GM18505 (cell line): ENCODE data around the gene SNX27.
"Not testable (repeated sequence)": the region's sequence is repeated elsewhere in the genome, so short reads cannot be mapped to it uniquely, and the experiment has no call there.

Source experiments
- ATAC-seq: cut with Tn5 transposase; IDR thresholded peaks from one replicate; pipeline ENCODE4 v1.9.1; 2021; ENCODE audit not compliant: unreplicated experiment
- POLR2A ChIP-seq: IDR thresholded peaks from 4 replicates; pipeline ENCODE4 v1.6.1; 2011; ENCODE audit warnings: borderline replicate concordance; ENCODE audit not compliant: insufficient read depth, insufficient read length; ENCODE audit errors: extremely low read depth

SNX27 gene

DNA sequence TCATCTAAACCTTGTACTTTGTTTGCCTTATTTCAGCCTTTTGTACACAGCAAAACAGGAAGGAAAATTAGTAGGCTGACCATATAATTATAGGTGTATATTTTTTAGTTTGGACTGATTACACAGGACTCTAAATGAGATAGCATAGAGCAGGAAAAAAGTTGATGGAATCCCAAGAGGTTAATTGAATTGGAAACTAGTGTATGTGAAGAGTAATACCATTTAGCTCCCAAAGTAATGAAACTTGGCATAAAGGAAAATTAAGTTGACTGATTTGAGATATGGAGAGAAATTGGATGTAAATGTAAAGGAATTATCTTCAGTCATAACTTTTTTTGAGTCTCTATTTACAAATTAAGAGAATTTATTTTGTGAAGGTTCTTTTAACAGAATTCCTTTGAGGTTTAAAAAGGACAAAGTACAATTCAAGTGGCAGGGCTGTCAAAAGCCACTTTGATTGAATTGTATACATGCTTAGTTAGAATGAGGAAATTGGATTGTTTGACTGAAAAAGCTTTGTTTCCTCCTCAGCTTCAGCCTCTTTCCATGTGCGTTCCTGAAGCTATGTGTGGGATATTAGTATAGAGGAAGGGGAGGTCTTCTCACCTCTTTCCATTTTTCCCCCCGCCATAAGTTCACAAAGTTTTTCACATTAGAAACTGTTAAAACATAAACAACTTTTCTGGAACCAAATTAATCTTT is 26.4 kb downstream of the SNX27 start:
- ATAC-seq, result no peak
- no peak for TF ChIP-seq POLR2A

DNA sequence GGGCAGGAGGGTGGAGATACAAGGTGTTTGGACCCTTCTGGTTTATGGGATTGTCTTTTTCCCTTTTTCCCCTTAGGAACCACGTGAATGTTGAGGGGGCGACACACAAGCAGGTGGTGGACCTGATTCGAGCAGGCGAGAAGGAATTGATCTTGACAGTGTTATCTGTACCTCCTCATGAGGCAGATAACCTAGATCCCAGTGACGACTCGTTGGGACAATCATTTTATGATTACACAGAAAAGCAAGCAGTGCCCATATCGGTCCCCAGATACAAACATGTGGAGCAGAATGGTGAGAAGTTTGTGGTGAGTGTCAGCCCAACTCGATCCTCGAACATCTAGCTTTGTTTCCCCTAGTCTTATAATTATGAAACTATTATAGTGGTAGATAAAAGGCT is 27.0 kb downstream of the SNX27 start:
- no peak for ATAC-seq
- TF ChIP-seq POLR2A, result no peak

DNA sequence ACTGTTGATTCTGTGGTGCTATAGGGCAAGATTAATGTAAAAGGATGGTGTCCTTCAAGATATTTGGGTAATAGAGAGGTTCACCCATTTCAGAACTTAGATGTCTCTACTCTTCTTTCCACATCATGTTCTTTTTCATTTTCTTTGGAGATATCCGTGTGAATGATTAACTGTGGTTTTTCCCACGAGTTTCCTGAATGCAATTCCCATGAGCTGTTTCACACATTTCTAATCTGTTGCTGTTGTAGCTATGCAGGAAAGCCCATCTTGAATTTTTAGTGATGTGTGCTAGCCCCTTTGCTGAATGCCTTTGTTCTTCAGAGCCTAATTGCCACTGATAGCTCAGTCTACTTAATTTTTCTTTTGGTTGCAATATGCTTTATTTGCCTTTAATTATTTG is 27.6 kb downstream of the SNX27 start:
- TF ChIP-seq POLR2A, result no peak
- no peak for ATAC-seq

DNA sequence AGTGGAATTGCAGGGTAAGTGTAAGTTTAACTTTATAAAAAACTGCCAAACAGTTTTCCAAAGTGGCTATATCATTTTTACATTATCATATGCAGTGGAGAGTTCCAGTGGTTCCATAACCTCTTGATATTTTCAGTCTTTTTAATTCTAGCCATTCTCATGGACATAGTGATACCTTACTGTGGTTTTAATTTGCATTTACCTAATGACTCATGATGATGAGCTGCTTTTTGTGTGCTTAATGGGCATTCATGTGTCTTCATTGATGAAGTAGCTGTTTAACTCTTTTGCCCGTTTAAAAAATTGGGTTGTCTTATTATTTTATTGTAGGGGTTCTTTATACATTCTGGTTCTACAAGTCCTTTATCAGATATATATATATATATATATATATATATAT is 29.4 kb downstream of the SNX27 start:
- no peak for TF ChIP-seq POLR2A
- no peak for ATAC-seq

DNA sequence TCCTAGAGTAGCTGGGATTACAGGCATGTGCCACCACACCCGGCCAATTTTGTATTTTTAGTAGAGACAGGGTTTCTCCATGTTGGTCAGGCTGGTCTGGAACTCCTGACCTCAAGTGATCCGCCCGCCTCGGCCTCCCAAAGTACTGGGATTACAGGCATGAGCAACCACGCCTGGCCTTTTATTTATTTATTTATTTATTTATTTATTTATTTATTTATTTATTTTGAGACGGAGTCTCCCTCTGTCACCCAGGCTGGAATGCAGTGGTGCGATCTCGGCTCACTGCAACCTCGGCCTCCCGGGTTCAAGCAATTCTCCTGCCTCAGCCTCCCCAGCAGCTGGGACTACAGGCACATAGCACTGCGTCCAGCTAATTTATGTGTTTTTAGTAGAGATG is 31.2 kb downstream of the SNX27 start:
- not testable (repeated sequence) for ATAC-seq

DNA sequence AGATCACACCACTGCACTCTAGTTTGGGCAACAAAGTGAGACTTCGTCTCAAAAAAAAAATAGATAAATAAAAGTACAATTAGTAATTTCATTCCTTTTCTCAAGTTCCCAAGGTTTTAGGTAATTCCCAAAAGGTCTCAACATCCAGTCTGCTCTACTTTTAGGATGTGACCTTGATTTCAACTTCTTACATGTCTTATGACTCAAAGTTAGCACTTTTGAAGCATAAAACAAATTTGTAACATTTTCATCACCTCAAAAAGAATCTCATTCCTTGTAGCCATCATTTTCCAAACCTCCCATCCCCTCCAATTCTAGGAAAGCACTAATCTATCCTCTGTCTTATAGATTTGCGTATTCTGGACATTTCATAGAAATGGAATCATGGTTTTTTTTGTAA is 32.2 kb downstream of the SNX27 start:
- no peak for ATAC-seq
- no peak for TF ChIP-seq POLR2A

DNA sequence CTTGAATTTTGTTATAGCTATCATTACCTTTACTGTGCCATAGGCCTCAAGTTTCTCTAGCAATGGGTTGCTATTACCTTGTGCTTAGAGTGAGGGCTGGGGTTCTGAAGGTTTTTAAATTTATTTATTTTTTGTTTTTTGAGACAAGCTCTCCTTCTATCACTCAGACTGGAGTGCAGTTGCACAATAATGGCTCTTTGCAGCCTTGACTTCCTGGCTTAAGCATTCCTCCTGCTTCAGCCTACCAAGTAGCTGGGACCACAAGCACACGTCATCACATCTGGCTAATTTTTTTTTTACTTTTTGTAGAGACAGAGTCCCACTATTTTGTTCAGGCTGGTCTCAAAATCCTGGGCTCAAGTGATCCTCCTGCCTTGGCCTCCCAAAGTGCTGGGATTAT is 41.5 kb downstream of the SNX27 start:
- no peak for ATAC-seq
- no peak for TF ChIP-seq POLR2A

DNA sequence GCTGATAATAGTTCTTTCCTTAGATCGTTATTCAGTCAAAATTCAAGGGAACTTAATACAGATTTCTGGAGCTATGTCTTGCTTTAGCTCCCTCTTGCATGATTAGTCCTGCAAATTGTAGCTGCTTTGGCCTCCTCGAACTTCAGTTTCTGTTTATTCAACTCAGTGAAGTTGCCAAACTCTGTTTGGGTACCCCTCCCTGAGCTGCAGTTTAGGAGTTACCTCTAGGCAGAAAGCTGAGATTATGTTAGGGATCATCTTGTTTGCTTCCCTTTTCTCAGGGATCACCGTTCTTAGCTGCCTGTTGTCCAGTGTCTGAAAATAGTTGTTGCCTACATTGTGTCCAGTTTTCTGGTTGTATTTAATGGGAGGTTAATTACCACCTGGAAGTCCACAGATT is 43.5 kb downstream of the SNX27 start:
- TF ChIP-seq POLR2A, result no peak
- no peak for ATAC-seq

DNA sequence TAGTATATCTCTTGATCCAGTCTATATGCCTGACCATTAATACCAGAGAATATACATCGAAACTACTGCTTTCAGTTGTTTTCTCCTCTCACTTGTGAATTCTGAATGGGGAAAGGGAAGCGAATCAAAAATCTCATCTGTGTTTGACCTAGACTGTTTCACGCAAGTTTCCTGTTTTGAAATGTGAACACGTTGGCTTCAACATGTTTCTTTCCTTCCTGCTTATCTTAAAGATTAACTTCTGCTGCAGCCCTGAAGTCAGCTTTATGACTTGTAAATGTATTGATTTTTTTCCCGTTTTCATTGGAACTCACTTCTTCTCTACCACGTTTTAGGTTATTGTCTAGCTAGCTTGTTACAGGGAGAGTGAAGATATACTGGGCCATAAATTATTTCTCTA is 49.9 kb downstream of the SNX27 start:
- ATAC-seq, result no peak
- no peak for TF ChIP-seq POLR2A

DNA sequence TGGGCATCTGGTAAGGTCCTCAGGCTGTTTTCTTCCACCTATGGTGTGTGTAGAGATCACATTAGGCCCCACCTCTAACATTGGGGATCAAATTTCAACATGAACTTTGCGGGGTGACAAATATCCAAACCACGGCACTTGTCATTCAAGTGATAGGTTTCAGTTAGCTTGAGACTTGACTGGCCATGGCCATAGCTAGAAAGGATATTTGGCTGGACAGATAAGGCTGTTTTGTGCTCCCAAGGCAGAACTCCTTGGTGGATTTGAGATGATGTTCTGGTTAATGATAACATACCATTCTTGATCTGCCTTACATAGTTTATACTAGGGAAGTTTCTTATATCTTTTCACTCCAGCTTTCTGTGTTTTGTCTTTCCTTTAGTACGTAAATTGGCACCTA is 56.2 kb downstream of the SNX27 start:
- no peak for ATAC-seq
- TF ChIP-seq POLR2A, result no peak

DNA sequence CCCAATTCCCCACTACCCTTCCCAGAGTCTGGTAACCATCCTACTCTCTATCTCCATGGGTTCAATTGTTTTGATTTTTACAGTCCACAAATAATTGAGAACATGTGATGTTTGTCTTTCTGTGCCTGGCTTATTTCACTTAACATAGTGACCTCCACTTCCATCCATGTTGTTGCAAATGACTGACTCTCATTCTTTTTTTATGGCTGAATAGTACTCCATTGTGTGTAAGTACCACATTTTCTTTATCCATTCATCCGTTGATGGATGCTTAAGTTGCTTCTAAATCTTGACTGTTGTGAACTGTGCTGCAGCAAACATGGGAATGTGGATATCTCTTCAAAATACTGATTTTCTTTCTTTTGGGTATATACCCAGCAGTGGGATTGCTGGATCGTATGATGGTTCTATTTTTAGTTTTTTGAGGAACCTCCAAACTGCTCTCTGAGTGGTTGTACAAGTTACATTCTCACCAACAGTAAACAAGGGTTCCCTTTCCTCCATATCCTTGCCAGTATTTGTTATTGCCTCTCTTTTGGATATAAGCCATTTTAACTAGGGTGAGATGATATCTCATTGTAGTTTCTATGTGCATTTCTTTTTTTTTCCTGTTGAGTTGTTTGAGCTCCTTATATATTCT is 58.3 kb downstream of the SNX27 start:
- ATAC-seq, result not testable (repeated sequence)

DNA sequence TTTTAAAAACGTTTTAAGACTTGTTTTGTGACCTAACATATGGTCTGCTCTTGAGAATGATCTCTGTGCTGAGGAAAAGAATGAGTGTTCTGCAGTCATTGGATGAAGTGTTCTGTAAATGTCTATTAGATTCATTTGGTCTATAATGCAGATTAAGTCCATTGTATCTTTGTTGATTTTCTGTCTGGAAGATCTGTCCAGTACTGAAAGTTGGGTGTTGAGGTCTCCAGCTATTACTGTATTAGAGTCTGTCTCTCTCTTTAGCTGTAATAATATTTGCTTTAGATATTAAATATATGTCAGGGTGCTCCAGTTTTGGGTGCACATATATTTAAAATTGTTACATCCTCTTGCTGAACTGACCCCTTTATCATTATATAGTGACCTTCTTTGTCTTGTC is 61.6 kb downstream of the SNX27 start:
- ATAC-seq, result no peak

DNA sequence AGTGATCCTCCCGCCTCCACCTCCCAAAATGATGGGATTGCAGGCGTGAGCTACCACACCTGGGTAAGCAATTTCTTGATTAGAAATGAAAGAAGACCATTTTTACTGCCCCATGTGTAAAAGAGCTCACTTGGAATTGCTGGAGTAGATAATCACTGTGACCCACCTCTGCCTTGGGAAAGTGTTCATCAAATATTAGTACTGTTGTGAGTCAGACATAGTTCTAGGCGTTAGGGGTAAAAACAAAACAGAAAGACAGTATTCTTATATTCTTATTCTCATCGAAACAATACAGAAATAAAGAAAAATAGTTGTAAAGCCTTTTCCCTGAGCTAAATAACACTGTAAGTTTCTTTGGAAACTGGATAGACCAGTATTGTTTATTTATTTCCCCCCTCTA is 68.5 kb downstream of the SNX27 start:
- TF ChIP-seq POLR2A, result no peak
- no peak for ATAC-seq

More for the DNA sequence above, 61.6 kb downstream of the SNX27 start:
- TF ChIP-seq POLR2A, result no peak

DNA sequence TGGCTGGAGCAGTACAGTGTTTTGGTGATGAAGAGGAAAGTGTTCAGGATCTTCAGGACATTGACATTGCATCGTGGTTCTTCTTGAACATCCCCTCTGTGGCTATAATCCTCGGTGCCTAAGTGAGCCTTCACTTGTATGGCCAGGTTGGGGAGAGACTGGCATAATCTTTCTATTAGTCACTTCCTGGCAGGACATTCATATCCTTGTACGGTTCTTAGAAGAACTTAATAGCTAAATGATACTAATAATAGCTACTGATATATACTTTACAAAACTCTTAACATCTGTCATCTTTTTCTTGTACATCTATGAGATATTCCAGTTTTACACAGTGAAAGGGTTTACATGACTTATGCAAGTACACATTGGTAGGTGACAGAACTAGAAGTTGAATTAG is 69.0 kb downstream of the SNX27 start:
- TF ChIP-seq POLR2A, result no peak
- no peak for ATAC-seq

DNA sequence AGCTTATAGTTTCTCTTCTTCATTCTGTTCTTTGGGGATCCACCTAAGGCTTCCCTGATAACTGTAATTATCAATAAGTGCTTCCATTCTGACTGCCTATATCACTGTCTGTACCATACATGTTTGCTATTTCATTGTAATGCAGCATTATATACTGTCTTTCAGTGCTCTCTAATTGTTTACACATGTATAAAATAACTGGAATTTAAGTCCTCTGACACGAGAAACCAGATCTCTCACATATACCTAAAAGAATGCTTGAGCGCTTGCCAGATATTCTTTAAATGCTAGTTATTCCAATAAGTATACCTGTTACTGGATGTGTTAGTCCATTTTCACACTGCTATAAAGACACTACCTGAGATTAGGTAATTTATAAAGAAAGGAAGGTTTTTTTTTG is 70.1 kb downstream of the SNX27 start:
- ATAC-seq, result no peak
- TF ChIP-seq POLR2A, result no peak

DNA sequence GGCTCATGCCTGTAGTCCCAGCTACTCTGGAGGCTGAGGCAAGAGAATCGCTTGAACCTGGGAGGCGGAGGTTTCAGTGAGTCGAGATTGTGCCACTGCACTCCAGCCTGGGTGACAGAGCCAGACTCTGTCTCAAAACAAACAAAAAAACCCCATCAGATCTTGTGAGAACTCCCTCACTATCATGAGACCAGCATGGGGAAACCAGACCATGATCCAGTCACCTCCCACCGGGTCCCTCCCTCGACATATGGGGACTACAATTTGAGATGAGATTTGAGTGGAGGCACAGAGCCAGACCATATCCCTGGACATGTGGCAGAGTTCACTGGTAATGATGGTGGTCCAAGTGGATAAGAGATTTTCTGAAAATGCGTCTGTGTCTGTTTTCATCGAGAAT is 71.1 kb downstream of the SNX27 start:
- ATAC-seq, result not testable (repeated sequence)

DNA sequence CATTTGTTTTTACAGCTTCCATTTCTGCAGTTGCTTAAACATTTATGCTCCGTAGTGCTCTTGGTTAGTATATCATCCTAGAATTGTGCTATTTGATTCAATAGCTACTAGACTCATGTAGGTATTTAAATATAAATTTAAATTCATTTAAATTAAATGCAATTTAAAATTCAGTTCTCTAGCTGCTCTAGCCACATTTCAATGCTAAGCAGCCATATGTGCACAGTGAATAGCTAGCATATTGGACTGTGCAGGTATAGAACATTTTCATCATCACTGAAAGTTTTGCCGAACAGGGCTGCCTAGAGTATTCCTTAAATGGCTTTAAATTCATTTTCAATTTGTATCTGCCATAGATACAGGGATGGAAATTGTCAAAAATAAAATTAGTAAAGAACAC is 72.3 kb downstream of the SNX27 start:
- TF ChIP-seq POLR2A, result no peak
- no peak for ATAC-seq
